Measurements from ENCODE around the gene PLA2G4D. TPM values are rescaled to one million over a fixed set of nuclear protein-coding genes. Genes with fewer than 3 reads are reported as not detected.
A peak's percentile ranks its signal among the peaks of the same experiment; 100 is the strongest.

PLA2G4D gene, protein sequence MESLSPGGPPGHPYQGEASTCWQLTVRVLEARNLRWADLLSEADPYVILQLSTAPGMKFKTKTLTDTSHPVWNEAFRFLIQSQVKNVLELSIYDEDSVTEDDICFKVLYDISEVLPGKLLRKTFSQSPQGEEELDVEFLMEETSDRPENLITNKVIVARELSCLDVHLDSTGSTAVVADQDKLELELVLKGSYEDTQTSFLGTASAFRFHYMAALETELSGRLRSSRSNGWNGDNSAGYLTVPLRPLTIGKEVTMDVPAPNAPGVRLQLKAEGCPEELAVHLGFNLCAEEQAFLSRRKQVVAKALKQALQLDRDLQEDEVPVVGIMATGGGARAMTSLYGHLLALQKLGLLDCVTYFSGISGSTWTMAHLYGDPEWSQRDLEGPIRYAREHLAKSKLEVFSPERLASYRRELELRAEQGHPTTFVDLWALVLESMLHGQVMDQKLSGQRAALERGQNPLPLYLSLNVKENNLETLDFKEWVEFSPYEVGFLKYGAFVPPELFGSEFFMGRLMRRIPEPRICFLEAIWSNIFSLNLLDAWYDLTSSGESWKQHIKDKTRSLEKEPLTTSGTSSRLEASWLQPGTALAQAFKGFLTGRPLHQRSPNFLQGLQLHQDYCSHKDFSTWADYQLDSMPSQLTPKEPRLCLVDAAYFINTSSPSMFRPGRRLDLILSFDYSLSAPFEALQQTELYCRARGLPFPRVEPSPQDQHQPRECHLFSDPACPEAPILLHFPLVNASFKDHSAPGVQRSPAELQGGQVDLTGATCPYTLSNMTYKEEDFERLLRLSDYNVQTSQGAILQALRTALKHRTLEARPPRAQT
- total RNA-seq (not detected), polyA plus RNA-seq (not detected)

DNA sequence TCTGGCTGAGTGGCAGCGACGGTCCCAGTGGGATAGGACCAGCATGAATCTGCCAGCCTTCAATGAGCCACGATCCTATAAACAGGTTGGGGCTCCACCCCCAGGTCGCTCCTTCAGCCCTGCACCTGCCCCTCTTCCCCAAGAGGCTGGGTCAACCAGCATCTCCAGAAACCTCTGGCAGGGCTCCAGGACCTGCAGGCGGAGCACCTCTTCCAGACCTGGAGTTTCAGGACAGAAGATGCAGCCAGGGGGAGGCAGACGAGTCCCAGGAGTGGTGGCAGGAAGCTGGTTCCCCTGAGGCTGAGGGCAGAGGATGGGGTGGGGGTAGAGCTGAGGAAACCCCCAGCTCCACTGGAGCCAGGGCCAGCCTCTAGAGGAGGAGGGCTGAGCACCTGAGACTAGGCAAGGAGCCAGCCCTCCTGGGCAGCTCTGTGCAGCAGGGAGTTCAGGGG is at the start of gene PLA2G4D:
TSS of gene PLA2G4D (minus strand) at position 51 of the 452 bp plus-strand sequence. CDS start 103 bp downstream, outside the sequence.
- Mint-ChIP-seq H3K9me3 (no peaks in the 10 kb centered on the region), H3K4me1 (no peaks in the 10 kb centered on the region), H3K27me3 (peaks cover 9% of the 10 kb centered on the region), H3K36me3 (no peaks in the 10 kb centered on the region), H3K4me3 (no peak within 1 kb of the TSS), H3K27ac (no peak within 1 kb of the TSS)
- Histone ChIP-seq H3K27ac (ENCODE audit: insufficient read depth, low read length, poor library complexity, severe bottlenecking) (no peak within 1 kb of the TSS), H3K9me3 (ENCODE audit: control insufficient read depth in 2 of 2, low read length in 2 of 2) (no peaks in the 10 kb centered on the region), H3K4me3 (ENCODE audit: low read depth, low read length) (no peak within 1 kb of the TSS), H3K36me3 (ENCODE audit: control insufficient read depth, insufficient read depth, low read length) (no peaks in the 10 kb centered on the region), H3K27me3 (ENCODE audit: control insufficient read depth, insufficient read depth, low read length) (no peaks in the 10 kb centered on the region), H3K4me1 (ENCODE audit: control insufficient read depth, insufficient read depth, low read length, poor library complexity, severe bottlenecking) (no peaks in the 10 kb centered on the region)
- DNase-seq, result no peak
- no peak for ATAC-seq (ENCODE audit: low read depth in 2 of 2)

DNA sequence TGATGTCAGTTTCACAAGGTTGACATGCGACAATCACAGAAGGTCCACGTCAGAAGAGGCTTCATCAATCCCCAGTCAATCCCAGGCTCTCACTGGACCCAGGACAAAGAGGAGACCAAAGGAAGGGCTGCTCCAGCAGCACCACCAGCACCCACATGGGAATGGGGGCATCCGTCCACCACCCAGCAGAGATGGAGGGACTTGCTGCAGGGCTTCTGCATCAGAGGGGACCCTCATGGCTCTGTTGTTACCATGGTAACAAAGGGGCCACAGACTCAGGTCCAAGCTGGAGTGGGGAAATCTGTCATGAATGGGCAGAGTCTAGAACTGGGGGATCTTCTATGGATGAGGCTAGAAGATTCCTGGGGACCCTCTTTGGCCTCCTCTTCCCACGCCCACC is 49.0 kb upstream of the PLA2G4D start:
- no peak for ATAC-seq (ENCODE audit: low read depth in 2 of 2)
- no peak for DNase-seq
- Histone ChIP-seq H3K36me3 (ENCODE audit: control insufficient read depth, insufficient read depth, low read length) (no peaks in the 10 kb centered on the region), H3K27me3 (ENCODE audit: control insufficient read depth, insufficient read depth, low read length) (no peaks in the 10 kb centered on the region), H3K4me3 (ENCODE audit: low read depth, low read length) (no peak overlapping the region), H3K9me3 (ENCODE audit: control insufficient read depth in 2 of 2, low read length in 2 of 2) (no peaks in the 10 kb centered on the region), H3K27ac (ENCODE audit: insufficient read depth, low read length, poor library complexity, severe bottlenecking) (no peak overlapping the region), H3K4me1 (ENCODE audit: control insufficient read depth, insufficient read depth, low read length, poor library complexity, severe bottlenecking) (no peaks in the 10 kb centered on the region)
- peaks cover 0 to 2% (median 0%) of the 10 kb centered on the region in 7 donors for H3K9me3 Mint-ChIP-seq
- H3K4me1 Mint-ChIP-seq, result no peaks in the 10 kb centered on the region
- no peaks in the 10 kb centered on the region for H3K36me3 Mint-ChIP-seq
- H3K27me3 Mint-ChIP-seq, result peaks cover 14% of the 10 kb centered on the region
- no peak overlapping the region for H3K4me3 Mint-ChIP-seq
- no peak overlapping the region for H3K27ac Mint-ChIP-seq

DNA sequence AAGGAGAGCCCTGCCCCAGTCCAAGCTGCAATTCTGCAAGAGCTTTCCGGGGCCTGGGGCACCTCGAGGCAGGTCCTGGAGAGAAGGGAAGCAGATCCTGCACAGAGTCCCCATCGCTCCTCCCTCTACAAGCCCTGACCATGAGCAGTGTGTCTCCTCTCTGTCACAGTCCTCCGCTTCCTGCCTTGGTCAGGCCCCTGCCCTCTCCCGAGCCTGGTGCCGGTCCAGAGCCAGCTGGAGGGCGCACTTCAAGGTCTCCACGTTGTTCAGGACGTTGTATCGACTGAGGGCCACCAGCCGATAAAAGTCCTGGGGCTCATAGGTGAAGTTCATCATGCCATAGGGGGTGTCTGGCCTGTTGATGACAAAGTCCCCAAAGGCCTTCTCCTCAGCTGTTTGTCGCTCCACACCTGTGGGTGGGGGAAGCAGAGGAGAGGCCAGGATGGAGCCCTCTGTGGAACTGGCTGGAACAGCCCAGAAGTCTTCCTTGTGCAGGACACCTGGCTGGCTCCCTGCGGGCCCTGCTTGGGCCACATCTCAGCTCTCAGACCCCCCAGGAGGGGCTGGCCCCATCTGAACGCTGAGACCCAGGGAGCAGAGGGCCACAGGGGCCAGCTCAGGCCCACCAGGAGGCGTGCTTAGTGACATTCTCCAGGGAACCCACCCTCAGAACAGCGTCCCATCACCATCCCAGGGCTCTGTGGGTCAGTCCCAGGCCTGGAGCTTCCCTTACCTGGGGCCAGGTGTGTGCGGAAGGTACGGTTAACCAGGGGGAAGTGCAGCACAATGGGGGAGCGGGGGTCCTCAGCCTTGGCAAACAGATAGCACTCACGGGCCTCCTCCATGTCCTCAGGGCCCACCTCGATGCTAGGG is 47.7 kb upstream of the PLA2G4D start:
- Mint-ChIP-seq H3K27me3 (peaks cover 14% of the 10 kb centered on the region), H3K4me1 (peaks cover 0 to 2% (median 0%) of the 10 kb centered on the region in 4 donors), H3K4me3 (no peak overlapping the region), H3K9me3 (peaks cover 0 to 2% (median 0%) of the 10 kb centered on the region in 7 donors), H3K27ac (no peak overlapping the region), H3K36me3 (no peaks in the 10 kb centered on the region)
- Histone ChIP-seq H3K27ac (ENCODE audit: insufficient read depth, low read length, poor library complexity, severe bottlenecking) (no peak overlapping the region), H3K36me3 (ENCODE audit: control insufficient read depth, insufficient read depth, low read length) (no peaks in the 10 kb centered on the region), H3K9me3 (ENCODE audit: control insufficient read depth in 2 of 2, low read length in 2 of 2) (no peaks in the 10 kb centered on the region), H3K4me1 (ENCODE audit: control insufficient read depth, insufficient read depth, low read length, poor library complexity, severe bottlenecking) (no peaks in the 10 kb centered on the region), H3K4me3 (ENCODE audit: low read depth, low read length) (no peak overlapping the region), H3K27me3 (ENCODE audit: control insufficient read depth, insufficient read depth, low read length) (no peaks in the 10 kb centered on the region)
- no peak for ATAC-seq (ENCODE audit: low read depth in 2 of 2)
- DNase-seq, result no peak

DNA sequence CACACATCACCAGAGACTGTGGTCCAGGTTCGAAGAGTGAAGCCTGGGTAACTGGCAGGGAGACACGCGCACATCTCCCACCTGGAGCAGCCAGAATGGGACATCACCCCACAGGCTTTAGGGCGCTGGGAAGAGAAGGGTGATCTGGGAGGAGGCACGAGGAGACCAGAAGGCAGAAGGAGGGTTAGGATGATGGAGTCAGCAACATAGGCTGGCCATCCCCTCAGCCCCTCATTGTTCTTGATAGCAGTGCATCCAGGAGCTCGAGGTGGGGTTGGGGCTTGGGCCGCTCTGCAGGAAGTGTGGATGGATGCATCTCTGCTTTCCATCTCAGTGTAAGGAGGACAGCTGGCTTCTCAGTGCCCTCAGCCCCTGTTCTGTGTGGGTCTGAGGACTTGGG is 46.9 kb upstream of the PLA2G4D start:
- H3K27me3 ChIP-seq (ENCODE audit: control insufficient read depth, insufficient read depth, low read length), result no peaks in the 10 kb centered on the region
- Mint-ChIP-seq H3K9me3 (peaks cover 0 to 2% (median 0%) of the 10 kb centered on the region in 7 donors), H3K36me3 (no peaks in the 10 kb centered on the region), H3K4me1 (peaks cover 0 to 2% (median 0%) of the 10 kb centered on the region in 4 donors), H3K4me3 (no peak overlapping the region), H3K27me3 (peaks cover 9% of the 10 kb centered on the region), H3K27ac (no peak overlapping the region)
- H3K9me3 ChIP-seq (ENCODE audit: control insufficient read depth in 2 of 2, low read length in 2 of 2), result no peaks in the 10 kb centered on the region
- H3K4me1 ChIP-seq (ENCODE audit: control insufficient read depth, insufficient read depth, low read length, poor library complexity, severe bottlenecking), result no peaks in the 10 kb centered on the region
- no peak for ATAC-seq (ENCODE audit: low read depth in 2 of 2)
- no peaks in the 10 kb centered on the region for H3K36me3 ChIP-seq (ENCODE audit: control insufficient read depth, insufficient read depth, low read length)
- no peak for DNase-seq
- H3K27ac ChIP-seq (ENCODE audit: insufficient read depth, low read length, poor library complexity, severe bottlenecking), result no peak overlapping the region
- H3K4me3 ChIP-seq (ENCODE audit: low read depth, low read length), result no peak overlapping the region

DNA sequence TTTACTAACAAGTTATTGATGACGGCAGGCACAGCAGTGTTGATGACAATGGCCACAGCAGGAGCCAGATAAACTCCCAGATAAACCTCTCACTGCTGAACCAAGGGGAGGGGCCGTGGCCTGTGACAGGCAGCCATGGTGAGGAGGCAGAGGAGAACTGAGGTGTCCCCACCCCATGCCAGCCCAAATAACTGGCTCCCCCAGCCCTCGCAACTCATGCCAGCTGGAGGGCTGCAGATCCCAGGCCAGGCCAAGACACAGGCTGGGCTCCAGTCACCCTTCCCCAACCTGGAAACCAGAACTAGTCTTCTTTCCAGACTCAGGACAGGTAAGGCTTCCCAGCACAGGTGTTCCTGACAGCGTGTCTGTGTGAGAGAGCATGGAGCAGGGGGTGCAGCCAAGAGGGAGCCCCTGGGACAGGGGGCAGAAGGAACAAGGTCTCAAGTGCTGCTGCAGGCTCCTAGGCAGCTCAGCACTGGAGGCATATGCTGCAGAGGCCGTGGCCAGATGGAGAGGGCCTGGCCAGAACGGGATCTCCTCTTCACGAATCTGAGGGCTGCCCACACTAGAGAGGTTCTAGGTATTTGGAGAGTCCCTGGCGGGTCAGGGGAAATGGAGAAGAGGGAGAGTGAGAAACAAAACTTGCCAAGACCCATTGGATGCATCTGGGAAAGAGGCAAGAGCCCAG is 46.2 kb upstream of the PLA2G4D start:
- H3K27ac Mint-ChIP-seq, result peak overlapping the region in 1 of 3 donors; percentile 25
- H3K4me1 Mint-ChIP-seq, result peaks cover 0 to 3% (median 1%) of the 10 kb centered on the region in 4 donors
- Histone ChIP-seq H3K4me3 (ENCODE audit: low read depth, low read length) (no peak overlapping the region), H3K9me3 (ENCODE audit: control insufficient read depth in 2 of 2, low read length in 2 of 2) (no peaks in the 10 kb centered on the region), H3K36me3 (ENCODE audit: control insufficient read depth, insufficient read depth, low read length) (no peaks in the 10 kb centered on the region), H3K27ac (ENCODE audit: insufficient read depth, low read length, poor library complexity, severe bottlenecking) (no peak overlapping the region), H3K4me1 (ENCODE audit: control insufficient read depth, insufficient read depth, low read length, poor library complexity, severe bottlenecking) (no peaks in the 10 kb centered on the region), H3K27me3 (ENCODE audit: control insufficient read depth, insufficient read depth, low read length) (no peaks in the 10 kb centered on the region)
- DNase-seq (no peak), ATAC-seq (ENCODE audit: low read depth in 2 of 2) (no peak)
- H3K9me3 Mint-ChIP-seq, result peaks cover 0 to 2% (median 0%) of the 10 kb centered on the region in 7 donors
- H3K36me3 Mint-ChIP-seq, result no peaks in the 10 kb centered on the region
- peaks cover 12% of the 10 kb centered on the region for H3K27me3 Mint-ChIP-seq
- H3K4me3 Mint-ChIP-seq, result no peak overlapping the region

DNA sequence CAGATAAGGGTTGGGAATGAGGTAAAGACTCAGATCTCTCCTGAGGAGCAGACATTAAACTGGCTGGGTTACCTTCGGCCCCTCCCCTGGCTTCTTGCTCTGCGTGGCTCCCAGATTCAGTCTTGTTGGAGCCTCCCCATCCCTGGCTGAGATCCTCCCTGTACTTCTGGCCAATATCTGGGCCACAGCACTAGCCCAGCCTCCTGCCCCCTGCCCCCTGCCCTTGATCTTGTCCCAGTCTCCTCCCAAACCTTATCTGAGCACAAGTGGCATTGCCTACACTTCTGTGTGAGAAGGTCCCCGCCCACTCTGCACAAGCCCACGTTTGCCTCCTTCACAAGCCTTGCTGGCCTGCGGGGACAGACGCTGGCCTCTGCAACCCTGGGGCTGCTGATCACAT is 45.2 kb upstream of the PLA2G4D start:
- Mint-ChIP-seq H3K9me3 (peaks cover 0 to 2% (median 0%) of the 10 kb centered on the region in 7 donors), H3K27ac (no peak overlapping the region), H3K36me3 (no peaks in the 10 kb centered on the region), H3K4me3 (no peak overlapping the region), H3K4me1 (peaks cover 0 to 5% (median 1%) of the 10 kb centered on the region in 4 donors), H3K27me3 (peaks cover 10% of the 10 kb centered on the region)
- Histone ChIP-seq H3K27ac (ENCODE audit: insufficient read depth, low read length, poor library complexity, severe bottlenecking) (no peak overlapping the region), H3K36me3 (ENCODE audit: control insufficient read depth, insufficient read depth, low read length) (no peaks in the 10 kb centered on the region), H3K9me3 (ENCODE audit: control insufficient read depth in 2 of 2, low read length in 2 of 2) (no peaks in the 10 kb centered on the region), H3K4me1 (ENCODE audit: control insufficient read depth, insufficient read depth, low read length, poor library complexity, severe bottlenecking) (no peaks in the 10 kb centered on the region), H3K4me3 (ENCODE audit: low read depth, low read length) (no peak overlapping the region), H3K27me3 (ENCODE audit: control insufficient read depth, insufficient read depth, low read length) (no peaks in the 10 kb centered on the region)
- DNase-seq (no peak), ATAC-seq (ENCODE audit: low read depth in 2 of 2) (no peak)

DNA sequence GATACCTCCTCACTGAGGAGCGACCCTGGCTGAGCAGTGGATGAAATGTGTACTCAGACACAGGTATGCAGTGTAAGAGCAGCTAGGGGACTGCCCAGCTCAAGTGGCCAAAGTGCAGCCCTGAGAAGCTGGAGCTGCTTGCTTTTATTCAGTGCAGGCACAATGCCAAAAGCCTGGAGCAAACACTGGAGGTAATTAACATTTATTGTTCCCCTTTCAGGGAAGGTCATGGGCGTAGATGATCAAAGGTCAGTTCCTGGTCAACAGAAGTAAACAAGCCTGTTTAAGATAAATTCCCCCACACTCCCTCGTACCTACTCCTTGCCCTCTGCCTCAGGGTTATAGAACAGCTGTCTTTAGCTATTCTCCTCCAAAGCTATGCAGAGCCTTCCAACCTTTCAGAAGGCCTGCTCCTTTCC is 44.6 kb upstream of the PLA2G4D start:
- Mint-ChIP-seq H3K27me3 (peaks cover 16% of the 10 kb centered on the region), H3K27ac (no peak overlapping the region), H3K36me3 (no peaks in the 10 kb centered on the region), H3K9me3 (peaks cover 0 to 2% (median 0%) of the 10 kb centered on the region in 7 donors), H3K4me1 (peaks cover 0 to 5% (median 1%) of the 10 kb centered on the region in 4 donors), H3K4me3 (no peak overlapping the region)
- Histone ChIP-seq H3K9me3 (ENCODE audit: control insufficient read depth in 2 of 2, low read length in 2 of 2) (no peaks in the 10 kb centered on the region), H3K4me1 (ENCODE audit: control insufficient read depth, insufficient read depth, low read length, poor library complexity, severe bottlenecking) (no peaks in the 10 kb centered on the region), H3K4me3 (ENCODE audit: low read depth, low read length) (no peak overlapping the region), H3K27me3 (ENCODE audit: control insufficient read depth, insufficient read depth, low read length) (no peaks in the 10 kb centered on the region), H3K27ac (ENCODE audit: insufficient read depth, low read length, poor library complexity, severe bottlenecking) (no peak overlapping the region), H3K36me3 (ENCODE audit: control insufficient read depth, insufficient read depth, low read length) (no peaks in the 10 kb centered on the region)
- ATAC-seq (ENCODE audit: low read depth in 2 of 2) (no peak), DNase-seq (no peak)
